OCI-LY3 (cell line): Measurements from ENCODE around the gene TMOD2.

ENCODE experiments used
- EZH2phosphoT487 ChIP-seq: fragments of 200-600 bp; shearing (Covaris generic); IDR thresholded peaks from 2 replicates; pipeline ENCODE4 v1.6.1; 2018; ENCODE audit warnings: antibody characterized with exemption, mixed run types, low read depth
- TF ChIP-seq, protein P1 (sequence below): fragments of 200-600, 300-600 bp; sonication (generic); IDR thresholded peaks from 2 replicates; pipeline ENCODE4 v1.5.1; 2014; ENCODE audit warnings: antibody characterized with exemption, low read length, low read depth

GRCh38 chr15:51825698-51826097, 74.3 kb downstream of the TMOD2 start:
- TF ChIP-seq, protein P1, sequence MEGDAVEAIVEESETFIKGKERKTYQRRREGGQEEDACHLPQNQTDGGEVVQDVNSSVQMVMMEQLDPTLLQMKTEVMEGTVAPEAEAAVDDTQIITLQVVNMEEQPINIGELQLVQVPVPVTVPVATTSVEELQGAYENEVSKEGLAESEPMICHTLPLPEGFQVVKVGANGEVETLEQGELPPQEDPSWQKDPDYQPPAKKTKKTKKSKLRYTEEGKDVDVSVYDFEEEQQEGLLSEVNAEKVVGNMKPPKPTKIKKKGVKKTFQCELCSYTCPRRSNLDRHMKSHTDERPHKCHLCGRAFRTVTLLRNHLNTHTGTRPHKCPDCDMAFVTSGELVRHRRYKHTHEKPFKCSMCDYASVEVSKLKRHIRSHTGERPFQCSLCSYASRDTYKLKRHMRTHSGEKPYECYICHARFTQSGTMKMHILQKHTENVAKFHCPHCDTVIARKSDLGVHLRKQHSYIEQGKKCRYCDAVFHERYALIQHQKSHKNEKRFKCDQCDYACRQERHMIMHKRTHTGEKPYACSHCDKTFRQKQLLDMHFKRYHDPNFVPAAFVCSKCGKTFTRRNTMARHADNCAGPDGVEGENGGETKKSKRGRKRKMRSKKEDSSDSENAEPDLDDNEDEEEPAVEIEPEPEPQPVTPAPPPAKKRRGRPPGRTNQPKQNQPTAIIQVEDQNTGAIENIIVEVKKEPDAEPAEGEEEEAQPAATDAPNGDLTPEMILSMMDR: no peak
- TF ChIP-seq EZH2phosphoT487: no peak
